ENCODE data around the gene CCNQ. TPM values are rescaled to one million over a fixed set of nuclear protein-coding genes. Genes with fewer than 3 reads are reported as not detected.

Gene CCNQ
- total RNA-seq, 1 donor from 2014 or later: 52.7 TPM

- H3K27me3 ChIP-seq: no peaks in the 10 kb centered on the region
- H3K4me3 ChIP-seq: no peak overlapping the region
- H3K9me3 ChIP-seq: no peaks in the 10 kb centered on the region
- H3K36me3 ChIP-seq: peaks cover 16 to 26% of the 10 kb centered on the region in 2 donors
- H3K27ac ChIP-seq: no peak overlapping the region
- intact Hi-C loops (cut with DNase I): no loop called here
- no peak for DNase-seq (ENCODE audit: low spot score in 2 of 2)
- TF ChIP-seq CTCF (IDR thresholded peaks at IDR 0.05): no peak
- no peaks in the 10 kb centered on the region for H3K4me1 ChIP-seq
These were observed 5.0 kb downstream of the CCNQ start for GRCh38 chrX:153593811-153594500.

- Histone ChIP-seq H3K9me3 (no peaks in the 10 kb centered on the region), H3K4me1 (no peaks in the 10 kb centered on the region), H3K36me3 (peaks cover 17 to 33% of the 10 kb centered on the region in 2 donors), H3K4me3 (no peak overlapping the region), H3K27me3 (no peaks in the 10 kb centered on the region), H3K27ac (no peak overlapping the region)
- TF ChIP-seq CTCF (IDR thresholded peaks at IDR 0.05): no peak
- no peak for DNase-seq (ENCODE audit: low spot score in 2 of 2)
- intact Hi-C loops (cut with DNase I): no loop called here
These were observed 5.8 kb downstream of the CCNQ start for GRCh38 chrX:153592966-153593688.

GRCh38 chrX:153592091-153592833, 6.7 kb downstream of the CCNQ start:
- Histone ChIP-seq H3K27ac (no peak overlapping the region), H3K4me3 (no peak overlapping the region), H3K27me3 (no peaks in the 10 kb centered on the region), H3K4me1 (no peaks in the 10 kb centered on the region), H3K36me3 (peaks cover 20 to 41% of the 10 kb centered on the region in 2 donors), H3K9me3 (no peaks in the 10 kb centered on the region)
- intact Hi-C loops (cut with DNase I): no loop called here
- no peak for TF ChIP-seq CTCF (IDR thresholded peaks at IDR 0.05)
- DNase-seq (ENCODE audit: low spot score in 2 of 2): no peak

- Histone ChIP-seq H3K9me3 (no peaks in the 10 kb centered on the region), H3K27ac (no peak overlapping the region), H3K36me3 (peaks cover 20 to 41% of the 10 kb centered on the region in 2 donors), H3K4me1 (no peaks in the 10 kb centered on the region), H3K27me3 (no peaks in the 10 kb centered on the region), H3K4me3 (no peak overlapping the region)
- intact Hi-C loops (cut with DNase I): no loop called here
- TF ChIP-seq CTCF (IDR thresholded peaks at IDR 0.05): no peak
- DNase-seq (ENCODE audit: low spot score in 2 of 2): no peak
These were observed 7.7 kb downstream of the CCNQ start for GRCh38 chrX:153590961-153591956.
